ENCODE results near the gene MT1M.

MT1M gene

GRCh38 chr16:56623637-56624036, 8.8 kb upstream of the MT1M start:
- POLR2A ChIA-PET: interaction anchor here (9.0 kb wide), 1 partner anchor 13 kb away, joined by 263 read pairs; the partner anchor contains the start of gene MT2A
- TF ChIP-seq CTCF (IDR thresholded peaks at IDR 0.05; ENCODE audit: insufficient read depth, low read length, missing control alignments): no peak

GRCh38 chr16:56625140-56625942, 7.1 kb upstream of the MT1M start, which contains the start of gene MT1E:
TSS of gene MT1E (plus strand) at chr16:56625781. CDS start at chr16:56625852, 71 bp downstream.
- no peak for DNase-seq (ENCODE audit: low read depth, low spot score)
- no peak for TF ChIP-seq CTCF (IDR thresholded peaks at IDR 0.05; ENCODE audit: insufficient read depth, low read length, missing control alignments)
- ChIA-PET CTCF (interaction anchor here (1.0 to 2.1 kb wide), 5 partner anchors 9 to 111 kb away, joined by 3 to 8 read pairs (median 3); no protein-coding TSS in a partner anchor), POLR2A (interaction anchor here (0.6 to 9.0 kb wide), 15 partner anchors 11 to 461 kb away, joined by 3 to 263 read pairs (median 5); partner anchors contain the start of genes BBS2, MT1X and MT2A)
- peak within 1 kb of the TSS; percentile 84 for H3K4me3 ChIP-seq (ENCODE audit: low read depth, low read length)

More at GRCh38 chr16:56623637-56624036, 8.8 kb upstream of the MT1M start:
- H3K4me3 ChIP-seq (ENCODE audit: low read depth, low read length): no peak overlapping the region
- CTCF ChIA-PET: interaction anchor here (0.6 to 1.8 kb wide), 5 partner anchors 11 to 110 kb away, joined by 3 to 11 read pairs (median 4); partner anchors contain the start of gene MT2A
- no peak for DNase-seq (ENCODE audit: low read depth, low spot score)

DNA sequence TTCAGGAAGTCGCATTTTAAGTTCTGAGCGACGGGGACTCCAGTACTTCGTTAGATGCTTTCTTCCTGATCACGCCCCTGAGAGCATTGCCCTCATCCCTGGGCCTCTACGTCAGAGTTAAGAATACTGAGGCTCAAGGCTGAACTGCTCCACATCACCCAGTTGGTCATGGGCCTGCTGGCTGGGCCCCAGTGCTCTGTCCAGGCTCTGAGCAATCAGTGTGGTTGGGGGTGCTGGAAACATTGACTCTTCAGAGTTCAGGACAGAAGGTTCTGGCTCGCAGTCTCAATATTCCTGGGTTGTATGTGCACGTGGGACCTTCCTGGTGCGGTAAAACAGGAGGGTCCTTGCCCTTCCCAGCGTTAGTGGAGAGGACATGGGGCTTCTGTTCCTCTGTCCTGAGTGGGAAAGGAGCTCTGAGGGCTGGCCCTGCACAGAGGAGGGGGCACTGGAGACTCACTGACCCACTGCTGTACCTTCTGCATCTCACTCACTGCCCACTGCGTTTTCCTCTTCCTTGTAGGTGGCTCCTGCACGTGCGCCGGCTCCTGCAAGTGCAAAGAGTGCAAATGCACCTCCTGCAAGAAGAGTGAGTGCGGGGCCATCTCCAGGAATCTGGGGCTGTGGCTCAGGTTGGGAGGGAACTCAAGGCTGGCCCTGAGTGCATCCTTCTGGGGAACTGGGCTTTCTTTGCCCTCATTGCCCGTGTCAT, 6.4 kb upstream of the MT1M start:
- DNase-seq (ENCODE audit: low read depth, low spot score): no peak
- POLR2A ChIA-PET: interaction anchor here (0.6 to 9.0 kb wide), 15 partner anchors 10 to 112 kb away, joined by 3 to 263 read pairs (median 5); partner anchors contain the start of genes BBS2, MT1X and MT2A
- H3K4me3 ChIP-seq (ENCODE audit: low read depth, low read length): peak overlapping the region; percentile 84
- CTCF ChIA-PET: interaction anchor here (1.0 to 2.1 kb wide), 5 partner anchors 10 to 112 kb away, joined by 3 to 8 read pairs (median 3); no protein-coding TSS in a partner anchor
- TF ChIP-seq CTCF (IDR thresholded peaks at IDR 0.05; ENCODE audit: insufficient read depth, low read length, missing control alignments): no peak

GRCh38 chr16:56626685-56627084, 5.8 kb upstream of the MT1M start:
- H3K4me3 ChIP-seq (ENCODE audit: low read depth, low read length): peak overlapping the region; percentile 84
- POLR2A ChIA-PET: interaction anchor here (1.0 to 9.0 kb wide), 7 partner anchors 10 to 103 kb away, joined by 3 to 263 read pairs (median 5); partner anchors contain the start of genes MT1X and MT2A

More at GRCh38 chr16:56626685-56627084, 5.8 kb upstream of the MT1M start:
- CTCF ChIA-PET: interaction anchor here (0.7 to 2.1 kb wide), 3 partner anchors 16 to 1334 kb away, joined by 3 to 8 read pairs (median 3); no protein-coding TSS in a partner anchor
- DNase-seq (ENCODE audit: low read depth, low spot score): no peak
- no peak for TF ChIP-seq CTCF (IDR thresholded peaks at IDR 0.05; ENCODE audit: insufficient read depth, low read length, missing control alignments)
